ENCODE data around the gene LPP.

DNA sequence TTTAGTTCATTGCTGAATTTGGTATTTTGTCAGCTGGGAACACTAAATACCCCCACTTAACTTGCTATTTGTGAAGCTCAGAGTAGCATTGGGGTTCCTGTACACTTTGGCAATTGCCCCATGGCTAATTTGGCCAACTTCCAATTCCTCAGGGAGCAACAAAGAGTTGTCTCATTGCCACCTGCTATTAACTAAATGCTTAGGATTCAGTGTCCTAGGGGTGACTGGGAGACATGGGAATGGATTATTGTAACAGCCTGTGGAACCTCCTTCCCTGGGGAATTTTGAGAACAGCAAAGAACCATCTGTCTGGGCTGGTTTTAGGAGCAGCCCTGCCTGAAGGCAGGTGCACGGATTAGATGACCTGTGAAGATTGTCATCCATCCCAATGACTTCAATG, 580.4 kb downstream of the LPP start:
- TF ChIP-seq CTCF (IDR thresholded peaks at IDR 0.05) (no peak), ZFX (IDR thresholded peaks at IDR 0.05; ENCODE audit: borderline replicate concordance) (no peak)

Measured in 22Rv1 (cell line).